ENCODE measurements around the gene IRAK3. TPM values are rescaled to one million over a fixed set of nuclear protein-coding genes. Genes with fewer than 3 reads are reported as not detected.
A peak's percentile ranks its signal among the peaks of the same experiment; 100 is the strongest.
"Not testable (repeated sequence)": the region's sequence is repeated elsewhere in the genome, so short reads cannot be mapped to it uniquely, and the experiment has no call there.

Gene IRAK3
- total RNA-seq, 1 donor, result 21.4 TPM

- DNase-seq (ENCODE audit: low read depth), result peak; percentile 28
- H3K4me3 ChIP-seq (ENCODE audit: low read depth, low read length), result peak overlapping the region; percentile 60
- TF ChIP-seq CTCF (IDR thresholded peaks at IDR 0.05; ENCODE audit: insufficient read depth, low read length), result peak; percentile 40
These were observed 46.7 kb downstream of the IRAK3 start for GRCh38 chr12:66235626-66236281.

DNA sequence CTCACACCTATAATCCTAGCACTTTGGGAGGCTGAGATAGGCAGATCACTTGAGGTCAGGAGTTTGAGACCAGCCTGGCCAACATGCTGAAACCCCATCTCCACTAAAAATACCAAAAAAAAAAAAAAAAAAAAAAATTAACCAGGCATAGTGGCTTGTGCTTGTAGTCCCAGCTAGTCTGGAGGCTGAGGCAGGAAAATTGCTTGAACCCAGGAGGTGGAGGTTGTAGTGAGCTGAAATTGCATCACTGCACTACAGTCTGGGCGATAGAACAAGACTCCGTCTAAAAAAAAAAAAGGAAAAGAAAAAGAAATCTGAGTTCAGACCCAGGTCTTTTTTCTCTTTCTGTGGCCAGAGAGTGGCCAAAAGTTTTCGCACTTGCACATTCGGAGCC lies 47.3 kb downstream of the IRAK3 start:
- not testable (repeated sequence) for DNase-seq (ENCODE audit: low read depth)
- H3K4me3 ChIP-seq (ENCODE audit: low read depth, low read length), result peak overlapping the region; percentile 60

DNA sequence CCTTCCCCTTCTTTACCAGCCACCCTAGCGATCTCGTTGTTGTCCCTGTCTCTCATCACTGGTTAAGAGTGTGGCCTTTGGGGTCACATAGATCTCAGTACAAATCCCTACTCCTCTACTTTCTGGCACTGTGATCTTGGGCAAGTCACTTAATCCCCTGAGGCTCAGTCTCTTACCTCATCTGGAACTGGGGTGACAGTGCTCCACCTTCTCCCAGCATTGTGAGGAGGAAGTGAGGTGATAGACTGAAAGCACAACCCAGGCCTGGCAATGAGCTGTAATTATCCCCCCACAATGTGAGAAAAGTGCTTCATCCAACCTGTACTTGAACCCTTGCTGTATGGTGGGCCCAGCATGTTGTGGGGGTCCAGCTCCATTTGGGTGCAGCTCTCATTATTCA lies 48.0 kb downstream of the IRAK3 start:
- TF ChIP-seq CTCF (IDR thresholded peaks at IDR 0.05; ENCODE audit: insufficient read depth, low read length), result no peak
- DNase-seq (ENCODE audit: low read depth), result no peak
- H3K4me3 ChIP-seq (ENCODE audit: low read depth, low read length), result no peak overlapping the region

- DNase-seq (ENCODE audit: low read depth), result no peak
- no peak for TF ChIP-seq CTCF (IDR thresholded peaks at IDR 0.05; ENCODE audit: insufficient read depth, low read length)
- no peak overlapping the region for H3K4me3 ChIP-seq (ENCODE audit: low read depth, low read length)
These were observed 48.6 kb downstream of the IRAK3 start for GRCh38 chr12:66237505-66238175.

DNA sequence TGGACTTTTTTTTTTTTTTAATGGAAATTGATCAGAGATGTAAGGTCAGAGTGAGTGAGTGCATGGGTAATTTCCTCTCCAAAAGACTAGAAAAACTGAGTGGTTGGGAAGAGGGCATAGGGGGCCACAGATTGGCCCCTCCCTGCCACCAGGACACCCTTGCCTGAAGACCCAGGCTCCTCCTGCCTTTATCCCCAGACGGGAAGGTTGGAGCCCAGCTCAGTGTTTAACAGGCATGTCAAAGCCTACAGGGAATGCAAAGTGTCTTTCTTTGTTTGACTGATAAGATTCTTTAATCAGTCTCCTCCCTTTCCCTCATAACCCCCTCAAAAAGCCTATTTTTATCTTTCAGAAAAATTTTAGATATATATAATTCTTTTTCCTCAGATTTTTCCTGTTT lies 50.3 kb downstream of the IRAK3 start:
- DNase-seq (ENCODE audit: low read depth), result no peak
- TF ChIP-seq CTCF (IDR thresholded peaks at IDR 0.05; ENCODE audit: insufficient read depth, low read length), result no peak

GRCh38 chr12:66240096-66240820 lies 51.2 kb downstream of the IRAK3 start:
- no peak for DNase-seq (ENCODE audit: low read depth)
- no peak overlapping the region for H3K4me3 ChIP-seq (ENCODE audit: low read depth, low read length)
- no peak for TF ChIP-seq CTCF (IDR thresholded peaks at IDR 0.05; ENCODE audit: insufficient read depth, low read length)

More for the DNA sequence above, 50.3 kb downstream of the IRAK3 start:
- no peak overlapping the region for H3K4me3 ChIP-seq (ENCODE audit: low read depth, low read length)
